Measurements from ENCODE around the gene LAMA1. TPM values are rescaled to one million over a fixed set of nuclear protein-coding genes. Genes with fewer than 3 reads are reported as not detected.

LAMA1 gene
- total and polyA plus RNA-seq, 2 of the 8 experiments (the other 6 are each of a cell fraction or from before 2014, with no cell fraction given): 30.4 to 48.7 TPM

GRCh38 chr18:7072593-7072992 is 45.0 kb downstream of the LAMA1 start:
- H3K27me3 ChIP-seq (replicated peaks in 1 of 4; ENCODE audit: control insufficient read depth in 3 of 4, extremely low read depth in 1 of 4, insufficient read depth in 3 of 4, low read length in 3 of 4): no peaks in the 10 kb centered on the region
- no peak overlapping the region for H4K91ac ChIP-seq (replicated peaks; ENCODE audit: insufficient read length, low read length)
- no peak overlapping the region for H2BK120ac ChIP-seq (replicated peaks; ENCODE audit: low read depth, low read length)
- POLR2A ChIA-PET (ENCODE audit: partially characterized antibody): no interaction called here
- no peak overlapping the region for H2AFZ ChIP-seq (ENCODE audit: low read length)
- no peaks in the 10 kb centered on the region for H3K23me2 ChIP-seq (ENCODE audit: low read depth, low read length)
- no peak overlapping the region for H4K5ac ChIP-seq (ENCODE audit: insufficient read length, low read depth, low read length)
- no peak overlapping the region for H2BK5ac ChIP-seq (ENCODE audit: low read depth, low read length)
- DNase-seq (ENCODE audit: low read depth in 1 of 2, low spot score in 2 of 2) (no peak), FAIRE-seq (no peak)
- H3K9me3 ChIP-seq (ENCODE audit: insufficient read depth in 2 of 2, low read depth in 1 of 2, low read length in 1 of 2): no peaks in the 10 kb centered on the region
- H3K4me3 ChIP-seq (ENCODE audit: extremely low read depth in 1 of 4, insufficient read depth in 2 of 4, low read depth in 3 of 4, low read length in 4 of 4): no peak overlapping the region
- no peak overlapping the region for H3K18ac ChIP-seq (ENCODE audit: extremely low read depth, low read length)
- H3K36me3 ChIP-seq (ENCODE audit: control insufficient read depth in 2 of 4, insufficient read depth in 4 of 4, low read length in 3 of 4): no peaks in the 10 kb centered on the region
- peaks cover 0 to 2% (median 0%) of the 10 kb centered on the region in 4 experiments; a peak in 1 of 7 replicates for H3K4me1 ChIP-seq (replicated peaks in 1 of 4; ENCODE audit: control insufficient read depth in 3 of 4, insufficient read depth in 4 of 4, low read length in 3 of 4)
- H2AK5ac ChIP-seq (ENCODE audit: low read depth, low read length): no peak overlapping the region
- H4K8ac ChIP-seq (ENCODE audit: extremely low read depth, insufficient read depth, low read length): no peak overlapping the region; the same call in 1 of the 2 replicates
- H3K9ac ChIP-seq (replicated peaks in 1 of 4; ENCODE audit: extremely low read depth in 1 of 4, low read depth in 3 of 4, low read length in 3 of 4): no peak overlapping the region
- H3K23ac ChIP-seq (ENCODE audit: insufficient read length): no peak overlapping the region
- no peak overlapping the region for H3K56ac ChIP-seq (replicated peaks; ENCODE audit: insufficient read length, low read depth, low read length)
- no peaks in the 10 kb centered on the region for H3K79me1 ChIP-seq (ENCODE audit: low read depth, low read length)
- no peak overlapping the region for H3K14ac ChIP-seq (ENCODE audit: insufficient read length)
- H3K79me2 ChIP-seq (ENCODE audit: control insufficient read depth in 1 of 2, insufficient read depth in 2 of 2, low read length in 2 of 2): no peaks in the 10 kb centered on the region
- H4K20me1 ChIP-seq (replicated peaks in 1 of 2; ENCODE audit: control insufficient read depth in 1 of 2, insufficient read depth in 2 of 2, low read length in 2 of 2): no peaks in the 10 kb centered on the region
- no peak overlapping the region for H3K4ac ChIP-seq (replicated peaks; ENCODE audit: insufficient read length, low read depth, low read length)
- H2BK12ac ChIP-seq (ENCODE audit: low read depth, low read length): no peak overlapping the region
- 90% methylated on average over 8 of the region's 8 CpGs; no CpG with 5 or more reads in 1 of the 2 experiments for WGBS, 2 experiments (ENCODE audit: extremely low coverage in 1 of 2, insufficient coverage in 1 of 2, insufficient read length in 1 of 2, insufficient replicate concordance in 2 of 2, low coverage in 1 of 2, low lambda C conversion rate in 2 of 2, missing lambda C conversion rate in 1 of 2)
- H2BK20ac ChIP-seq (ENCODE audit: low read length): no peak overlapping the region
- H3K4me2 ChIP-seq (ENCODE audit: insufficient read depth in 1 of 2, low read depth in 2 of 2, low read length in 2 of 2): no peak overlapping the region
- no peak overlapping the region for H2BK15ac ChIP-seq (ENCODE audit: low read length)
- CTCF ChIA-PET (ENCODE audit: partially characterized antibody): interaction anchor here (1.0 kb wide), 1 partner anchor 10 kb away, joined by 3 read pairs; no protein-coding TSS in a partner anchor
- no peak overlapping the region for H3K27ac ChIP-seq (ENCODE audit: low read depth, low read length)
- TF ChIP-seq CHD2 (IDR thresholded peaks at IDR 0.05; ENCODE audit: low read length) (no peak), SUZ12 (IDR thresholded peaks at IDR 0.05; ENCODE audit: low read length) (no peak), EGR1 (IDR thresholded peaks at IDR 0.05; ENCODE audit: borderline replicate concordance, low read depth, low read length) (no peak), CBX5 (IDR thresholded peaks at IDR 0.05; ENCODE audit: low read depth, low read length) (no peak), ATF3 (IDR thresholded peaks at IDR 0.05; ENCODE audit: insufficient read depth, low read depth, low read length) (no peak), SP2 (IDR thresholded peaks at IDR 0.05; ENCODE audit: low read length) (no peak), TCF12 (IDR thresholded peaks at IDR 0.05; ENCODE audit: low read depth, low read length) (no peak), TBP (IDR thresholded peaks at IDR 0.05; ENCODE audit: low read depth, low read length) (no peak), YY1 (IDR thresholded peaks at IDR 0.05; ENCODE audit: low read depth, low read length) (no peak), KDM1A (IDR thresholded peaks at IDR 0.05; ENCODE audit: borderline replicate concordance, low read length) (no peak), RNF2 (IDR thresholded peaks at IDR 0.05; ENCODE audit: borderline replicate concordance, low read depth, low read length, missing control alignments, poor library complexity, severe bottlenecking) (no peak), SIX5 (IDR thresholded peaks at IDR 0.05; ENCODE audit: low read depth, low read length) (no peak), GTF2F1 (IDR thresholded peaks at IDR 0.05; ENCODE audit: borderline replicate concordance, low read depth, low read length) (no peak), BACH1 (IDR thresholded peaks at IDR 0.05; ENCODE audit: low read length) (no peak), GABPA (IDR thresholded peaks at IDR 0.05; ENCODE audit: borderline replicate concordance, insufficient read depth, low read length) (no peak)

Measured in H1 (cell line).